ENCODE data around the gene MAP3K1.

DNA sequence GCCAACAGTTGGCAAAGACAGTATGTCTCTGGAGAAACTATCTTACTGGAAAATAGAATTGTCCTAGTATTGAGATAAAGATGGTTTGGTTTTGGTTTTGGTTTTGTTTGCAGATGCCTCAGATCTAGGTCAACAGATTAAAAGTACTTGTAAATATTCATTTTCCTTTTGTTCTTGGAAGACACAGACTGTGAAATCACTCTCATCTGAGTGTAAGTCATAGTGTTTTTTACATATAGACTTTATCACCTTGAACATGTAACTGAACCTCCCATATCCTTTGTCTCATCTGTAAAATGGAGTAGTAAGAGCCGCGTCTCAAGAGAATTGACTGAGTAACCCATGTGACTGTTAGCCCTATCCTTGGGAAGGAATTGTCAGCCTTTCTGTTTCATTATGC lies 34.3 kb downstream of the MAP3K1 start:
- TF ChIP-seq POLR2A (IDR thresholded peaks at IDR 0.05) = no peak
- TF ChIP-seq, protein P1, sequence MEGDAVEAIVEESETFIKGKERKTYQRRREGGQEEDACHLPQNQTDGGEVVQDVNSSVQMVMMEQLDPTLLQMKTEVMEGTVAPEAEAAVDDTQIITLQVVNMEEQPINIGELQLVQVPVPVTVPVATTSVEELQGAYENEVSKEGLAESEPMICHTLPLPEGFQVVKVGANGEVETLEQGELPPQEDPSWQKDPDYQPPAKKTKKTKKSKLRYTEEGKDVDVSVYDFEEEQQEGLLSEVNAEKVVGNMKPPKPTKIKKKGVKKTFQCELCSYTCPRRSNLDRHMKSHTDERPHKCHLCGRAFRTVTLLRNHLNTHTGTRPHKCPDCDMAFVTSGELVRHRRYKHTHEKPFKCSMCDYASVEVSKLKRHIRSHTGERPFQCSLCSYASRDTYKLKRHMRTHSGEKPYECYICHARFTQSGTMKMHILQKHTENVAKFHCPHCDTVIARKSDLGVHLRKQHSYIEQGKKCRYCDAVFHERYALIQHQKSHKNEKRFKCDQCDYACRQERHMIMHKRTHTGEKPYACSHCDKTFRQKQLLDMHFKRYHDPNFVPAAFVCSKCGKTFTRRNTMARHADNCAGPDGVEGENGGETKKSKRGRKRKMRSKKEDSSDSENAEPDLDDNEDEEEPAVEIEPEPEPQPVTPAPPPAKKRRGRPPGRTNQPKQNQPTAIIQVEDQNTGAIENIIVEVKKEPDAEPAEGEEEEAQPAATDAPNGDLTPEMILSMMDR (IDR thresholded peaks at IDR 0.05) = no peak

Measured in heart left ventricle (tissue), 13 donors.